K562 (cell line): ENCODE data around the gene GNAT1. TPM values are rescaled to one million over a fixed set of nuclear protein-coding genes. Genes with fewer than 3 reads are reported as not detected.

Experiments used
- ATAC-seq: fragments of 200-7000 bp; cut with Tn5 transposase; 3 replicates; pipeline ENCODE4 v1.9.1; 2020; ENCODE audit warnings: moderate library complexity
- BruUV-seq: library from RNA; stranded (reverse); fragments of 400-500 nt; replicated peaks from 2 replicates; lab custom pipeline; 2021; lab: Mats Ljungman, UMichigan
- CTCF ChIA-PET: fragments of 300-600 bp; formaldehyde crosslinking; extraction: SDS; loops from one replicate; lab custom pipeline; 2021; ENCODE audit warnings: low intra/inter-chr PET ratio; lab: Yijun Ruan, JAX
- POLR2A ChIA-PET: fragments of 300-600, 350-650 bp; sonication (Branson Sonifier 250); formaldehyde crosslinking; extraction: SDS; loops from one replicate; lab custom pipeline; 2021; ENCODE audit warnings: antibody characterized with exemption, inconsistent platforms; lab: Yijun Ruan, JAX
- DNase-seq, 4 experiments: peaks; one replicate each; pipeline versions ENCODE4 v3.0.0 to v3.0.0-alpha.2; 2011 to 2018; ENCODE audit warnings: low spot score in 3 of 4, mixed read lengths in 3 of 4; ENCODE audit errors: extremely low read depth in 1 of 4
- FAIRE-seq: peaks from 2 replicates; lab custom pipeline; 2011; peaks lifted over from hg19 to GRCh38; lab: Jason Lieb, UNC
- H2AFZ ChIP-seq: 2 replicates; pipeline ENCODE4 v1.6.0; 2011; ENCODE audit warnings: low read depth, low read length, control low read depth, inconsistent platforms
- H3K27ac ChIP-seq: fragments of 200-600 bp; 3 replicates; pipeline ENCODE4 v1.8.0; 2011; ENCODE audit warnings: low read depth, mild to moderate bottlenecking, control low read depth, inconsistent platforms, low read length, moderate library complexity, mixed read lengths; ENCODE audit errors: extremely low read depth
- H3K27me3 ChIP-seq, 2 experiments: fragments of 300-600 bp in 1 of 2; 2 replicates in 1 of 2; 3 replicates in 1 of 2; pipeline versions ENCODE4 v1.6.0 to v1.8.0; 2011; ENCODE audit warnings: inconsistent platforms in 2 of 2, low read length in 2 of 2, mild to moderate bottlenecking in 1 of 2, mixed read lengths in 1 of 2, moderate library complexity in 1 of 2; ENCODE audit not compliant: control insufficient read depth in 2 of 2, insufficient read depth in 2 of 2
- H3K36me3 ChIP-seq: fragments of 300-600 bp; 3 replicates; pipeline ENCODE4 v1.8.0; 2011; ENCODE audit warnings: mild to moderate bottlenecking, low read length, inconsistent platforms; ENCODE audit not compliant: control insufficient read depth, insufficient read depth
- H3K4me1 ChIP-seq, 2 experiments: fragments of 200-600 bp in 1 of 2; replicated peaks in 1 of 2; 2 replicates in 1 of 2; 3 replicates in 1 of 2; pipeline versions ENCODE4 v1.5.1 to v1.8.0; 2011; ENCODE audit warnings: inconsistent platforms in 2 of 2, low read length in 2 of 2, mild to moderate bottlenecking in 1 of 2, mixed read lengths in 1 of 2, moderate library complexity in 1 of 2; ENCODE audit not compliant: control insufficient read depth in 2 of 2, insufficient read depth in 2 of 2
- H3K4me2 ChIP-seq: 2 replicates; pipeline ENCODE4 v1.6.1; 2011; ENCODE audit warnings: low read length, control low read depth, inconsistent platforms, mixed read lengths; ENCODE audit not compliant: insufficient read depth
- H3K4me3 ChIP-seq: fragments of 200-600 bp; sonication (generic), shearing (Covaris generic); 2 replicates; pipeline ENCODE4 v1.5.1; 2016; ENCODE audit warnings: control low read depth, inconsistent platforms
- H3K79me2 ChIP-seq: fragments of 200-600 bp; 3 replicates; pipeline ENCODE4 v1.8.0; 2011; ENCODE audit warnings: low read length, inconsistent platforms; ENCODE audit not compliant: control insufficient read depth, insufficient read depth
- H3K9ac ChIP-seq, 2 experiments: 2 replicates each; pipeline versions ENCODE4 v1.6.0 to v1.6.1; 2011; ENCODE audit warnings: low read depth in 2 of 2, low read length in 2 of 2, control low read depth in 1 of 2, inconsistent platforms in 1 of 2, mild to moderate bottlenecking in 1 of 2, mixed read lengths in 1 of 2; ENCODE audit not compliant: insufficient read depth in 1 of 2
- H3K9me1 ChIP-seq: one replicate; pipeline ENCODE4 v1.6.0; 2011; ENCODE audit warnings: inconsistent platforms, mild to moderate bottlenecking, low read length, moderate library complexity; ENCODE audit not compliant: control insufficient read depth, insufficient read depth
- H3K9me3 ChIP-seq: replicated peaks from 2 replicates; pipeline ENCODE4 v1.5.1; 2011; ENCODE audit warnings: low read depth, low read length, inconsistent platforms; ENCODE audit not compliant: control insufficient read depth, insufficient read depth
- H4K20me1 ChIP-seq: replicated peaks from 2 replicates; pipeline ENCODE4 v1.6.1; 2011; ENCODE audit warnings: low read length, inconsistent platforms, mixed read lengths; ENCODE audit not compliant: control insufficient read depth, insufficient read depth
- EWSR1 ChIP-seq: fragments of 450-650 bp; IDR thresholded peaks from 2 replicates; pipeline ENCODE4 v1.6.1; 2018; ENCODE audit warnings: borderline replicate concordance, mild to moderate bottlenecking, low read depth, moderate library complexity; ENCODE audit not compliant: partially characterized antibody
- MECOM ChIP-seq: fragments of 250-450 bp; sonication (Bioruptor Pico); IDR thresholded peaks from 2 replicates; pipeline ENCODE4 v1.8.0; 2022; ENCODE audit warnings: inconsistent platforms
- NFIX ChIP-seq: fragments of 250-450 bp; sonication (Bioruptor Pico); IDR thresholded peaks from 2 replicates; pipeline ENCODE4 v1.4.0; 2020; ENCODE audit warnings: low read depth, mild to moderate bottlenecking, moderate library complexity
- NR1H2 ChIP-seq: sonication (generic); formaldehyde crosslinking; IDR thresholded peaks from 2 replicates; pipeline ENCODE4 v1.4.0; 2020; ENCODE audit warnings: mild to moderate bottlenecking, missing genetic modification reagents
- NR3C1 ChIP-seq: sonication (generic); formaldehyde crosslinking; IDR thresholded peaks from 2 replicates; pipeline ENCODE4 v1.8.1; 2022; ENCODE audit warnings: missing genetic modification reagents
- TAF7 ChIP-seq: fragments of 450-650 bp; IDR thresholded peaks from 2 replicates; pipeline ENCODE4 v1.6.1; 2016; ENCODE audit warnings: missing genetic modification characterization, missing compliant biosample characterization
- THAP7 ChIP-seq: fragments of 250-450 bp; sonication (Bioruptor Pico); IDR thresholded peaks from 2 replicates; pipeline ENCODE4 v1.5.0; 2021
- WGBS: fragments of 100-300 bp; shearing (Covaris generic); methylation state at CpG from one replicate; pipeline ENCODE4 v1.1.6; 2016; ENCODE audit warnings: low coverage, mixed read lengths; ENCODE audit not compliant: insufficient coverage; ENCODE audit errors: missing lambda C conversion rate; 5-methylcytosine and 5-hydroxymethylcytosine counted together
- in situ Hi-C: fragments of 300-500 bp; cut with MboI; formaldehyde crosslinking; loops from 4 replicates; pipeline ENCODE4 v1.15.0; 2018; ENCODE audit warnings: inconsistent platforms, mixed read lengths
- intact Hi-C: fragments of 100-400 bp; cut with micrococcal nuclease; formaldehyde crosslinking; loops from 2 replicates; pipeline ENCODE4 v1.14.2; 2022
- polyA plus RNA-seq, 8 experiments: library from polyadenylated mRNA; depleted of rRNA in 4 of 8; stranded (reverse) in 5 of 8; unstranded in 3 of 8; fragments of >200 nt; fragmentation: Nextera tagmentation in 2 of 8; fragmentation: Illumina TruSeq in 1 of 8; extraction: Ambion mirVana in 2 of 8; extraction: Trizol in 1 of 8; gene quantifications; 2 replicates each; pipeline versions ENCODE4 v1.2.1 to v1.2.3, GENCODE V29; 2011 to 2014; ENCODE audit warnings: inconsistent platforms in 1 of 8, missing spikeins in 1 of 8
- total RNA-seq, 7 experiments: library from RNA; depleted of rRNA in 6 of 7; stranded (reverse); fragments of >200 nt in 6 of 7; fragmentation: Illumina TruSeq in 2 of 7; extraction: Trizol in 2 of 7; gene quantifications; 2 replicates each; pipeline versions ENCODE4 v1.2.1 to v1.2.3, GENCODE V29; 2011 to 2021; ENCODE audit warnings: low replicate concordance in 1 of 7
- TF ChIP-seq, protein P1 (sequence below): fragments of 450-650 bp; IDR thresholded peaks from 2 replicates; pipeline ENCODE4 v1.6.1; 2017; ENCODE audit warnings: mild to moderate bottlenecking, moderate library complexity
- TF ChIP-seq, protein P2 (sequence below), 2 experiments: fragments of 200-800 bp in 1 of 2; sonication (Bioruptor generic) in 1 of 2; sonication (generic) in 1 of 2; formaldehyde crosslinking in 1 of 2; IDR thresholded peaks in 1 of 2; conservative IDR thresholded peaks in 1 of 2; 2 replicates each; pipeline versions ENCODE4 v1.5.0 to v1.6.1; 2016 to 2020; ENCODE audit warnings: missing compliant biosample characterization in 1 of 2, missing genetic modification characterization in 1 of 2, missing genetic modification reagents in 1 of 2

The GNAT1 gene
- total and polyA plus RNA-seq, 9 of the 15 experiments (the other 6 are each of a cell fraction or from before 2014, with no cell fraction given) = not detected

DNA sequence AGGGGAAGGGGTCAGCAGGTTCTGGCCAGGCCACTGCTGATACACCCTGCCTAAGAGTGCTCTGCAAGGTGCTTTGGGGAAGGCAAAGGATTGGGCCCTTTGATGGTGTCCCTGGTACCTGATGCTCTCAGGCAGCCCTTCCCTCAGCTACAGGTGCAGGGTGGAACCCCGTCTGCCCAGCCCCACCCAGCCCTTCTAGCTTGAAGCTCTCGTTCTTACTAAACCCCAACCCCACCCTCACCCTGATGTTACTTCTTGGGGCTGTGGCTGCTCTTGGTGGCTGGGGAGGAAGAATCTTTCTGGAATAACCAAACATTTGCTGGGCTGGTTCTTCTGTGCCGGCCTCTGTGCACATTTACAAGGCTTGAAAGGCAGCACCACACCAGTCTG lies 51.0 kb downstream of the GNAT1 start:
- intact Hi-C loops = no loop called here
- peak overlapping the region in 1 of 2 experiments; percentile 38; a peak in 2 of 4 replicates for H3K9ac ChIP-seq
- no peaks in the 10 kb centered on the region for H3K27me3 ChIP-seq
- no peaks in the 10 kb centered on the region for H3K9me1 ChIP-seq
- no peak overlapping the region for H3K4me3 ChIP-seq
- no peak overlapping the region for H2AFZ ChIP-seq
- FAIRE-seq (no peak), DNase-seq (no peak), ATAC-seq (no peak)
- H3K27ac ChIP-seq = peak overlapping the region; percentile 33; the same call in 2 of the 3 replicates
- H3K79me2 ChIP-seq = peaks cover 44% of the 10 kb centered on the region
- no TSS peak for BruUV-seq
- POLR2A ChIA-PET = interaction anchor here (0.6 kb wide), 1 partner anchor 106 kb away, joined by 3 read pairs; no protein-coding TSS in a partner anchor
- H3K36me3 ChIP-seq = peaks cover 7% of the 10 kb centered on the region; the same call in 1 of the 3 replicates
- peak overlapping the region; percentile 43; the same call in 1 of the 2 replicates for H3K4me2 ChIP-seq
- H3K9me3 ChIP-seq = no peaks in the 10 kb centered on the region
- H4K20me1 ChIP-seq = no peaks in the 10 kb centered on the region
- in situ Hi-C loops = no loop called here
- CTCF ChIA-PET = no interaction called here
- peaks cover 51 to 66% of the 10 kb centered on the region in 2 experiments for H3K4me1 ChIP-seq
- WGBS = 57% methylated on average over 1 of the region's 3 CpGs
- TF ChIP-seq TAF7 (tag) (no peak), EWSR1 (no peak), NR3C1 (no peak), MECOM (no peak), THAP7 (no peak), NR1H2 (CRISPR knock-in tag) (no peak), NFIX (CRISPR knock-in tag) (no peak)
- TF ChIP-seq, protein P1, sequence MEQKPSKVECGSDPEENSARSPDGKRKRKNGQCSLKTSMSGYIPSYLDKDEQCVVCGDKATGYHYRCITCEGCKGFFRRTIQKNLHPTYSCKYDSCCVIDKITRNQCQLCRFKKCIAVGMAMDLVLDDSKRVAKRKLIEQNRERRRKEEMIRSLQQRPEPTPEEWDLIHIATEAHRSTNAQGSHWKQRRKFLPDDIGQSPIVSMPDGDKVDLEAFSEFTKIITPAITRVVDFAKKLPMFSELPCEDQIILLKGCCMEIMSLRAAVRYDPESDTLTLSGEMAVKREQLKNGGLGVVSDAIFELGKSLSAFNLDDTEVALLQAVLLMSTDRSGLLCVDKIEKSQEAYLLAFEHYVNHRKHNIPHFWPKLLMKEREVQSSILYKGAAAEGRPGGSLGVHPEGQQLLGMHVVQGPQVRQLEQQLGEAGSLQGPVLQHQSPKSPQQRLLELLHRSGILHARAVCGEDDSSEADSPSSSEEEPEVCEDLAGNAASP = no peak
- TF ChIP-seq, protein P2, sequence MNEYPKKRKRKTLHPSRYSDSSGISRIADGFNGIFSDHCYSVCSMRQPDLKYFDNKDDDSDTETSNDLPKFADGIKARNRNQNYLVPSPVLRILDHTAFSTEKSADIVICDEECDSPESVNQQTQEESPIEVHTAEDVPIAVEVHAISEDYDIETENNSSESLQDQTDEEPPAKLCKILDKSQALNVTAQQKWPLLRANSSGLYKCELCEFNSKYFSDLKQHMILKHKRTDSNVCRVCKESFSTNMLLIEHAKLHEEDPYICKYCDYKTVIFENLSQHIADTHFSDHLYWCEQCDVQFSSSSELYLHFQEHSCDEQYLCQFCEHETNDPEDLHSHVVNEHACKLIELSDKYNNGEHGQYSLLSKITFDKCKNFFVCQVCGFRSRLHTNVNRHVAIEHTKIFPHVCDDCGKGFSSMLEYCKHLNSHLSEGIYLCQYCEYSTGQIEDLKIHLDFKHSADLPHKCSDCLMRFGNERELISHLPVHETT (CRISPR knock-in tag; conservative IDR thresholded peaks at IDR 0.05 in 1 of 2, IDR thresholded peaks at IDR 0.05 in 1 of 2) = no peak
